Endothelial cell of hepatic sinusoid (primary cell): ENCODE measurements around the gene ESF1.

Experiments
- in situ Hi-C: cut with HindIII; loops from 2 replicates; pipeline ENCODE4 v1.10.0; 2017; ENCODE audit warnings: low sequenced_read_pairs

ESF1 gene, protein sequence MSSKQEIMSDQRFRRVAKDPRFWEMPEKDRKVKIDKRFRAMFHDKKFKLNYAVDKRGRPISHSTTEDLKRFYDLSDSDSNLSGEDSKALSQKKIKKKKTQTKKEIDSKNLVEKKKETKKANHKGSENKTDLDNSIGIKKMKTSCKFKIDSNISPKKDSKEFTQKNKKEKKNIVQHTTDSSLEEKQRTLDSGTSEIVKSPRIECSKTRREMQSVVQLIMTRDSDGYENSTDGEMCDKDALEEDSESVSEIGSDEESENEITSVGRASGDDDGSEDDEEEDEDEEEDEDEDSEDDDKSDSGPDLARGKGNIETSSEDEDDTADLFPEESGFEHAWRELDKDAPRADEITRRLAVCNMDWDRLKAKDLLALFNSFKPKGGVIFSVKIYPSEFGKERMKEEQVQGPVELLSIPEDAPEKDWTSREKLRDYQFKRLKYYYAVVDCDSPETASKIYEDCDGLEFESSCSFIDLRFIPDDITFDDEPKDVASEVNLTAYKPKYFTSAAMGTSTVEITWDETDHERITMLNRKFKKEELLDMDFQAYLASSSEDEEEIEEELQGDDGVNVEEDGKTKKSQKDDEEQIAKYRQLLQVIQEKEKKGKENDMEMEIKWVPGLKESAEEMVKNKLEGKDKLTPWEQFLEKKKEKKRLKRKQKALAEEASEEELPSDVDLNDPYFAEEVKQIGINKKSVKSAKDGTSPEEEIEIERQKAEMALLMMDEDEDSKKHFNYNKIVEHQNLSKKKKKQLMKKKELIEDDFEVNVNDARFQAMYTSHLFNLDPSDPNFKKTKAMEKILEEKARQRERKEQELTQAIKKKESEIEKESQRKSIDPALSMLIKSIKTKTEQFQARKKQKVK

DNA sequence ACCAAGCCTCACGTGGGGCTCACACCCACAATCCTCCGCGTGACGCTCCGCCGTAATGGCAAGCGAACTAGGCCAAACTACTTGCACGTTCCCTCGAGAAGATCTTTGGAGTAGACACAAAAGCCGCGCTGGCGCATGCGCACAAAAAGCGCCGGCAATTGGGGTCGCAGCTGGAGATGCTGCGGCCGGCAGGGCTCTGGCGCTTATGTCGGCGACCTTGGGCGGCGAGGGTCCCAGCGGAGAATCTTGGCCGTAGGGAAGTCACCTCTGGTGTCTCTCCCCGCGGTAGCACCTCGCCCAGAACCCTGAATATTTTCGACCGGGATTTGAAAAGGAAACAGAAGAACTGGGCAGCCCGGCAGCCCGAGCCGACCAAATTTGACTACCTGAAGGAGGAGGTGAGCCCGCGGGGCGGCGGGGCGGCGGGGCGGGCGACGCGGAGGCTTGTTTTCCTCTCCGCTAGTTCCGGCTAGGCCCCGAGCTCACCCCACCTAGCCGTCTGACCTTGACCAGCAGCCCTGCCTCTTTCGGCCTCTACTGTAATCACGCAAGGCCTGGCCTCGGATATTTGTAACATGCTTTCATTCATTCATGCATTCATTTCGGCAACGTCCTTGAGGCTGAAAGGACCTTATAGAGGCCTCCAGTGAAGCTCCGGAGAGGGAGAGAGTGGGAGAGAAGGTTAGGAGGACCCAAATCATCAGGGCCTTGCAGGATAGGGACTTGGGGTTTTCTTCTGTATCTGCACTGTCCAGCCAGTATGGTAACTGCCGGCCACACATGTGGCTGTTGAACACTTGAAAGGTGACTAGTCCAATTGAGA is at the start of gene ESF1, which contains the start of gene NDUFAF5:
Gene ESF1, minus strand, starts transcription at position 27 of the 823 bp plus-strand sequence. CDS start 1,779 bp downstream, outside the sequence.
Gene NDUFAF5, plus strand, starts transcription at position 136 of the 823 bp plus-strand sequence. Its CDS starts 41 bp downstream, at position 177.
- in situ Hi-C loops = no loop called here

DNA sequence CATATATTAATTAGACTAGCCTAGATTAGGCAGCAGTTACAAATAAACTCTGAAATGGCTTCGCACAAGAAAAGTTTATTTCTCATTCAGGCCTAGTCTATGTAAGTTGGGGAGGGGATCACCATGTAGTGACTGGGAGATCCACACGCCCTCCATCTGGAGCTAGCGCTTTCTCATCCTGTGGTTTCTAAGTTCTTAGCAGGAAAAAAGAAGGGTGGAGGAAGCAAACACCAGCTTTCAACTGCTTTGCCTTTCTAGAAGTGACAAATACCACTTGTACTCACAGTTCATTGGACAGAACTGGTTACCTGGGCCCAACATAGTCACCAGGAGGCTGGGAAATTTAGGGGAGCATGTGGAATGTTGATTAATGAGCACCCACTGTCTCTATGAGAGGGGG is 46.8 kb upstream of the ESF1 start:
- in situ Hi-C loops = no loop called here

DNA sequence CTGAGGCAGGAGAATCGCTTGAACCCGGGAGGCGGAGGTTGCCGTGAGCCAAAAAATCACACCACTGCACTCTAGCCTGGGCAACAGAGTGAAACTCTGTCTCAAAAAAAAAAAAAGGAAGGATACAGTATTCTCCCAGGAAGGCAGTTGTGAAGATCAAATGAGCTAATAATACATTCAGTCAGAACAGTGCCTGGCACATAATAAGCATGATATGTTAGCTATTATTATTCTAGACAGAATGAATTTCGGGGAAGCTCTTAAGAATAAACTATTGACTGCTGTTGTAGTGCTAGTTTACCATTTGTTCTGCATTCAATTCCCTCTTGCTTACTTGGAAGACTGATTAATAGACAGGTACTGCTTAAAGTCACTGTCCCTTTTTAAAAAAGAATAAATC is 40.7 kb upstream of the ESF1 start:
- in situ Hi-C loops = no loop called here

DNA sequence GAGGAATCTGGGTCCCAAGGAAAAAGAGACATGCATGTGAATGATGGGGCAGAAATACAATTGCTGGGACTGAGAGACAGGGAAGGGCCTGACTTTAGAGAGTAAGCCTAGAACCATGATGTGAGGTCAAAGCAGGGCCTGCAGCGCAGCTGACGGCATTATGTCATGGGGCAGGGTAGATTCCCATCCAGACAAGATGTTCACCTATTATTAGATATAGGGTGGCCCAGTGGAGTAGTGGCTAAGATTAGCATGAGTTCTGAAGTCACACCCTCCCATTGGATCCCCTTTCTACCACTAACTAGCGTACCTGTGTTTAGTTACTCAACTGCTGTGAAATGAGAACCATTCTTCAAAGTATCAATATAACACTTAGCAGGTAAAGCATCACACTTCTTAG is 39.7 kb upstream of the ESF1 start:
- in situ Hi-C loops = no loop called here

DNA sequence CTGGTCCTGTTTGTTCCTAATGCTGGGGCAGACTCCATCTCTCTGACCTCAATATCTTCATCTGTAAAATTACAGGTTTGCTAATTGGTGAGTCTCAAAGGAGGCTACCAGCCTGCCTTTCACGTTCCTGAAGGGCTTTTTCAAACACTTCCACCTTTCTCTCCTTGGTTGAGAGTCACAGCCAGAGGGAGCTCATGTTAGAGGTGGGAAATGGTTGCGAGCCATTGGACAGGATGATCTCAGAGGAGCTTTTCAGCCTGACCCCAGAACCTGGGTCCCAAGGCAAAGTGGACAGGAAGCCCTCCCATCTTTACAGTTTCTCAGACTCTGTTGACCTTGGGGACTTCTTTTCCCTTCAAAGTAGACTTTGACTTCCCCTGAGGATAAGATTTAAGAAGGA is 37.7 kb upstream of the ESF1 start:
- in situ Hi-C loops = no loop called here

DNA sequence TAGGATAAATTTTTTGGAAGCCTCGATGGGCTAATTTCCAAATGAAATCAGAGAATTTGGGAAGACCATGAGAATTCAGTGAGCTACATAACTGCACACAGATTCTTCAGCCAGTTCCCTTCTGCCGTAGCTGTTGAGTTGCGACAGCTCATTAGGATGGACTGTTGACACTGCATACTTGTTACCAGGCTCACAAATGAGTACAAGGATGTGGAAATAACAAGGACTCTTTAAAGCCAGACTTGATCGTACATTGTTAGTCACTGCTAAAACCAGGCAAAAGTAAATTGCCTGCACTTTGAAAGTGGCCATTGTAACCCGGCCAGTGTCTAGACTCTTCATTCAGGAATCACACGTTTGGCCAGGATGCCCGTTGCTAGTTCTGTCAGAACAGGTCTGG is 37.2 kb upstream of the ESF1 start:
- in situ Hi-C loops = no loop called here

DNA sequence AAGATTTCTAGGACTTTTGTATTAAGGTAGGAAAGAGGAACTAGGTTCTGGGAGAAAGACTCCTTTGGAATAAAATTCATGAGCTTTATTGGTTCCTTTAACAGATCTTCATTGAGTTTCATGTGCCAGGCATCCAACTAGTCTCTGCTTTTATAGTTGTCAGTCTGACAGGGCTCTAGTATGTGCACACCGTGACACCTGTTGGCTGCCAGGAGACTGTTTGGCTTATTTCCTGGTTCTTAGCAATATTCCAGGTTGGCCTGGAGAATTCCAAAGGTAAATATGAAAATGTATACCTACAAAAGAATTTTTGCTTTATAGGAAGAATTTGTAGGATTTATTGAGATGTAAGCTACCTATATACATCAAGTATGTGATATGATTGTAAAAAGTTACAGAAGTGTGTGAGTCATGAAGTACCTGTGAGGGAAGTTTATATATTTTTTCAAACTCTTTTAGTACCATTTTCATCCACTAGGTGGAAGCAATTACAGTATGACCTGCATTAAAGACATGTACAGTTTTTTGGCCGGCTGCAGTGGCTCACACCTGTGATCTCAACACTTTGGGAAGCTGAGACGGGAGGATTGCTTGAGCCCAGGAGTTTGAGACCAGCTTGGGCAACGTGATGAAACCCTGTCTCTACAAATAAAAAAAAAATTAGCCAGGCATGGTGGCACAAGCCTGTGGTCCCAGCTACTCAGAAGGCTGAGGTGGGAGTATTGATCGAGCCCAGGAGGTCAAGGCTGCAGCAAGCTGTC is 35.3 kb upstream of the ESF1 start:
- in situ Hi-C loops = no loop called here

DNA sequence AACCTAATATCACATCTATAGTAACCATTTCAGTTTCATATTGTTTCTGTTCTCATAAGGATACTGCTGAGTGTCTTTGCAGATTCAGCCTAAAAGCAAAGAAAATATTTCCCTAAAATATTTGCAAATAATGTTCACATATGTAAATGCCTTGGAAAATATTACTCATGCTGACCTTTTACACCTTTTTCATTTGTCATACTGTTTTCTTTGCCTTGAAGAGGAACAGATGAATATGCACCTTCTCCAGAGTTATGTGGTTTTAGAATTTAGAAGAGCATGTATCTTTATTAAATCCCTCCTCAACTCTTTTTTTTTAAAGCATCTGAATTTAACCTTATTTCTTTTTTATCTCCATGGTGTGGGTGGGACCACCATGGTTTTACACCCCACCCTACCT is 32.6 kb upstream of the ESF1 start:
- in situ Hi-C loops = no loop called here

DNA sequence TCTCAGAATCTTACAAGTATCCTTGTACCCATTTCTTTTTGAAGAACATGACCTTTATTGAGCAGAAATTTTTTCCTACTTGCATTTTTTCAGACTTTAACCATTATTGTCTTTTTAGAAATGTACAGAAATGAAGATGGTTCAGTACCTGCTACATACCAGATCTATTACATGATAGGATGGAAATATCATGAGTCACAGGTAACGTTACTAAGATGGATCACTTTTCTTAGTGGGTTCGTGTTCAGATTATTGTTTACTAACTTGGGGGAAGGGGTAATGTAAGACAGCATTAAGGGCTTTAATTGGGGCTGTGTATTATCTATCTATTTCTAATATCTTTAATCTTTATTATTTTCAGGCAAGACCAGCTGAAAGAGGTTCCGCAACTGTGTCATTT is 32.0 kb upstream of the ESF1 start:
- in situ Hi-C loops = no loop called here

DNA sequence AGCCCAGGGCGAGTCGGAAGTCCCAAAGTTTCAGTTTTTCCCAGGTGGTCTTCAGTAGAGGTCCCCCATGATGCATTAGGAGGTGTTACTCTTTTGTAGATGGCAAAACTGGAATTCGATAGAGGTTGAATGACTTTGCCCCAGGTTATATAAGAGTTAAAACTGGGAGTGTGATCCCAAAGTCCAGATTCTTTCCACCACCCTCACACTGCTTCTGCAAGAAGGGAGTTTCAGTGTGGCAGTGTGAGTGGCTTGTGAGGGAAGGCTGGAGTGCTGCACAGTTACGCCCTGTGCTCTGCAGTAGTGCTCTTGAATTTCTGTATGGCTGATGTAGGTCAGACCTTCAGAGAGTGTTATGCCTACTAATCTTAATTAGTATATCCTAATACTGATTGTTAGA is 30.0 kb upstream of the ESF1 start:
- in situ Hi-C loops = no loop called here

DNA sequence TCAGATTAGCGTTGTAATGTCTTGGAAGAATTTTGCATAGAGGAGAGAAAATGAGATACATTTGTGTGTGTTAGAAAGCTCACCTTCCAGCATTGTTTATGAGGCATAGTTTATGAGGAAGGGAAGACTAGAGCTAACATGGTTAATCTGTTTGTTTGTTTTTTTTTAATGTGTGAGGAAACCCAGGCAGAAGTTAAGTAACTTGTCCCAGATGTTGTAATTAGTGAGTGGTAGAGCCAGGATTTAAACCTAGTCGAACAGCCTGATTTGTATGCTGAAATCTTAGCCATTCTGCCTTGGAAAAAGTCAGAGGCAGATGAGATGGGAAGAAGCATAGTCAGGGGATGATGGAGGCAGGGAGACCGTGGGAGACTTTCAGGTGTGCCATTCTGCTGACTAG is 29.2 kb upstream of the ESF1 start:
- in situ Hi-C loops = no loop called here

DNA sequence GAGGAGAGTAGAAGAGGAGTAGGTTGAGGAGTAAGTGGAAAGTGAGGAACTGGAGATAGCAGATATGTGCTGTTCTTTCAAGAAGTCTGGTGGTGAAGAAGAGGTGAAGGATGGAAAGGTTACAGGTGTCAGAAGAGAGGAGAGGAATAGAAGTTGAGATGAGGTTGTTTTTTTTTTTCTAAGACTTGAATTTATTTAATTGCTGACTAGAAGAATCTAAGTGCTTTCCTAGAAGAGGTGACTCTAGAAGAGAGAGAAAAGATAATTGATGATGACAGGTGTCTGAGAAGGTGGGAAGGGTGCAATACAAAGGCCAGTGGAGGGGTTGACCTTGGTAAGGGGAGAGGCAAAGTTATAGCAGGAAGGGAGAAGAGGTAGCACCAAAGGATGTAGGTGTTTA is 25.7 kb upstream of the ESF1 start:
- in situ Hi-C loops = no loop called here

DNA sequence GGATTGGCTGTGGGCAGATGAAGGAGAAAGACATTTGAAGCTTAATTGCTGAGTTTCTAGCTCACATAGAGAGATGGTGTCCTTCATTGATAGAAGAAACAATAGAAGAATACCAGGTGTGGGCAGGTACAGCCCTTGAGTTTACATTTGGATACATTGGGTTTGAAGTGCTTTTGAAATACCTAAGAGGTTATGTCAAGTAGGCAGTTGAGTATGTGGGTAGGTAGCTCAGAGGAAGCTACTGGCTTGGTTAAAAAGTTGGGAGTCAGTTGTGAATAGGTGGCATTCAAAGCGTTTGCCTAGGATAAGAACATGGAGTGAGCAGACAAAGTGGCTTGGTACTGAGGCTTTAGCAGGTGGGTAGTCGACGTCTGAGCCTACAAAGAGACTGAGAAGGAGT is 25.1 kb upstream of the ESF1 start:
- in situ Hi-C loops = no loop called here

DNA sequence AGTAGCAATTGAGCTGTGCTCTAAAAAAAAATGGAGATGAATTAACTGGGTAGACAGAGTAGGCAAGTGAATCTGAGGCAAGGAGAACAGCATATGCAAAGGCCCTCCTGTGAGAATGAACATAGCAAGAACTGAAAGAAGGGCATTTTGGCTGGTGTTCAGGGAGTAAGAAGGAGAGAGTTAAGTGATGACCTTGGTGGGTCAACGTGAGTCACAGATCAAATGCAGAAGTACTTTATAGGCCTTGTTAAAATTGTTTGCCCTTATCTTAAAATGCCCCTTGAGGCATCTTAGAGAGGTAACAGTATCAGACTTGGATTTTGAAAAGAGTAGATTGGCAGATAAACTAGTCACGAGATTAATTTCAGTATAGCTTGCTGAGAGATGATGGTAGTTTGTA is 24.7 kb upstream of the ESF1 start:
- in situ Hi-C loops = no loop called here

DNA sequence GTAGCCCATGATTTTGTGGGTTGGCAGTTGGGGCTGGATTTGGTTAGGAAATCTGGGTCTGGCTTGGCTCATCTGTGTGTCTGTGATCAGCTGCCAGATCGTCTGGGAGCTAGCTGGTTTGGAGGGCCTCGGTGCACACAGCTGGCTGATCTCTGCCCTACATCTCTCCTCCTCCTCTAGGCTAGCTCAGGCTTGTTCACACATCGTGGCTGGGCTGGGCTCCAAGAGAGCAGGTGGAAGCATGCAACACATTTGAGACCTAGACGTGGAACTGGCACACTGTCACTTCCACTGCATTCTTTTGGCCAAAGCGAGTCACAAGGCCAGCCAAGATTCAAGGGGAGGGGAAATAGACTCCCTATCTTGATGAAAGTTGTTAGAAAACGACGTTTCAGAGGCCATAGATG is 16.0 kb upstream of the ESF1 start:
- in situ Hi-C loops = no loop called here

DNA sequence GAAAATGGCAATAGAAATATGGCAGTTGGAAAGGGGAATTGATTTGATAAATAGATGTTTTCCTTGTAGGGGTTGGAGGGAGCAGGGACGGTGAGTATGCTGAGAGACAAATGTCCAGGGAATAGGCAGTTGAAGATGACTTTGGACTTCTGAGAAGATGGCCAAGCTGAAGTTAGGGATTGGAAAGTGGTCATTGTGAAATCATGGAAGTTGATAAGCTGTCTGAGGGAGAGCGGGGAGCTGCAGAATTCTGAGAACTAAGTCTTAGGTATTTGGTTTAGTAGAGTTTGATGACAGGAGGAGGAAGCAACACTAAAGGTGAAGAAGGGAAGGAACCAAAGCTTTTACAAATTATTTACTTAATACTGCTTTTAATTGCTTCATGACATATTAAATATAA is 15.3 kb upstream of the ESF1 start:
- in situ Hi-C loops = no loop called here

DNA sequence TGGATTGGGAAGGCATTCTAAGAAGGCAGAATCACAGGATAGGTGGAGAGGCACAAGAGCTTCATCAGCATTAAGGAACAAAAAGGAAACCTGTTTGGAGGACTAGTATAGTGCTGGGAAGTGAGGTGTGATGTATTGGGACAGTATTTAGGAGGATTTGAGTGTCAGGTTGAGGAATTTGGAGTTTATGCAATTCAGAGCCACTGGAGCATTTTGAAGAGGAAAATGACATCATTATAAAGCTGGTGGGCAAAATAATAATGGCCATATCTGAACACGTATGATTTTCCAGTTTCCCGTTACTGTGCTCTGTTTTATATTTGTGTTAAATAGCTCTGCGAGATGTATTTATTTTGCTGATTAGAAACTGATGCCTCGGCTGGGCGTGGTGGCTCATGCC is 14.3 kb upstream of the ESF1 start:
- in situ Hi-C loops = no loop called here

DNA sequence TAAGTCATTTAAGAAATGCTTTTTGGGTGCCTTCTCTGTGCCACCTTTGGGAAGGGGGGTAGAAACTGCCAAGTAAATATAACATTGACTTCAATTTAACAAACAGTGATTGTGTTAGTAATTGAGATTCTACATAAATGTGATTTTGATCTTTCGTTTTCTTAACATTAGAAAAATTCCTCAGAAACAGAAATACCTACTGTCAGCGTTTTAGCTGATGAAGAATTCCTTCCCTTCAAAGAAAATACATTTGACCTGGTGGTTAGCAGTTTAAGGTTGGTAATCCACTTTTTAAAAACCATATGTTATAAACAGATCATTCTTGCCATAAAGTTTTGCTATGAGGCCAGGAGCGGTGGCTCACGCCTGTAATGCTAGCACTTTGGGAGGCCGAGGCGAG is 9.9 kb upstream of the ESF1 start:
- in situ Hi-C loops = no loop called here

DNA sequence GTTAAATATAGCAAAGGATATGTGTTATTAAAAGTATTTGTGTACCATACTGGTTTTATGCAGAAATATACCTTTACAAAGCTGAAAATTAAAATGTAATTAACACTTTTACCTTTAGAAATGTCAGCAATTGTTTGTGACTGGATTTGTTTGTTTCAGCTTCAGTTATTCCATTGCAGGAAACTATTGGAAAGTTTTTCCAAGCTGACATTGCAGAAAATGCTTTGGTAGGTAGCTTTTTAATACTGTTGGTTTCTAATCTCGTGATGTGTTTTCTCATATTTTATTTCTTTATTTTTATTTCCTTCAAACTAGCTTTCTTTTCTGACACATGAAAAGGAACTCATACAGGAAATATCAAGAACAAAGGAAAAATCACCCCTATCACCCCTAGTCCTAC is 8.3 kb upstream of the ESF1 start:
- in situ Hi-C loops = no loop called here
